ENCODE results near the gene PLXNA2.

Gene PLXNA2

GRCh38 chr1:208133355-208133754 lies 110.8 kb downstream of the PLXNA2 start:
- DNase-seq: no peak

GRCh38 chr1:208132287-208132882 lies 111.8 kb downstream of the PLXNA2 start:
- DNase-seq: peak; percentile 60 to 77 (median 69)

GRCh38 chr1:208131621-208132286 lies 112.4 kb downstream of the PLXNA2 start:
- peak; percentile 60 to 77 (median 69) for DNase-seq

- no peak for DNase-seq
Observed at GRCh38 chr1:208129487-208129886, 114.7 kb downstream of the PLXNA2 start.

- DNase-seq: no peak
Observed at GRCh38 chr1:208129060-208129459, 115.1 kb downstream of the PLXNA2 start.

- peak in 2 of 3 experiments; percentile 47 to 67 for DNase-seq
Observed at GRCh38 chr1:208127792-208128529, 116.2 kb downstream of the PLXNA2 start.

- DNase-seq: no peak
Observed at GRCh38 chr1:208127284-208127683, 116.9 kb downstream of the PLXNA2 start.

- no peak for DNase-seq
Observed at GRCh38 chr1:208126108-208126507, 118.1 kb downstream of the PLXNA2 start.

GRCh38 chr1:208122612-208123358 lies 121.4 kb downstream of the PLXNA2 start:
- no peak for DNase-seq

- no peak for DNase-seq
Observed at GRCh38 chr1:208121813-208122364, 122.3 kb downstream of the PLXNA2 start.

- no peak for DNase-seq
Observed at GRCh38 chr1:208120431-208120790, 123.8 kb downstream of the PLXNA2 start.

- DNase-seq: no peak
Observed at GRCh38 chr1:208118841-208119606, 125.2 kb downstream of the PLXNA2 start.

- DNase-seq: no peak
Observed at GRCh38 chr1:208118306-208118705, 125.9 kb downstream of the PLXNA2 start.

- DNase-seq: no peak
Observed at GRCh38 chr1:208117826-208118225, 126.4 kb downstream of the PLXNA2 start.

- DNase-seq: no peak
Observed at GRCh38 chr1:208117409-208117808, 126.8 kb downstream of the PLXNA2 start.

- no peak for DNase-seq
Observed at GRCh38 chr1:208115924-208116640, 128.1 kb downstream of the PLXNA2 start.

GRCh38 chr1:208113011-208113410 lies 131.2 kb downstream of the PLXNA2 start:
- no peak for DNase-seq

- DNase-seq: peak in 1 of 3 experiments; percentile 16
Observed at GRCh38 chr1:208112401-208112800, 131.8 kb downstream of the PLXNA2 start.

GRCh38 chr1:208111646-208112190 lies 132.5 kb downstream of the PLXNA2 start:
- no peak for DNase-seq

GRCh38 chr1:208110296-208110695 lies 133.9 kb downstream of the PLXNA2 start:
- DNase-seq: peak in 1 of 3 experiments; percentile 32

- no peak for DNase-seq
Observed at GRCh38 chr1:208108646-208109330, 135.4 kb downstream of the PLXNA2 start.

Measured in NCI-H1417 (cell line).